Endodermal cell (in vitro differentiated cells): ENCODE data around the gene ZNF576. TPM values are rescaled to one million over a fixed set of nuclear protein-coding genes. Genes with fewer than 3 reads are reported as not detected.
A peak's percentile ranks its signal among the peaks of the same experiment; 100 is the strongest.
"Not testable (repeated sequence)": the region's sequence is repeated elsewhere in the genome, so short reads cannot be mapped to it uniquely, and the experiment has no call there.

ENCODE experiments used
- DNase-seq: peaks from one replicate; pipeline ENCODE4 v3.0.0-alpha.2; 2017
- H3K27ac ChIP-seq: 2 replicates; pipeline ENCODE4 v1.5.1; 2013; ENCODE audit warnings: mild to moderate bottlenecking, low read depth, low read length, moderate library complexity
- H3K27me3 ChIP-seq: 2 replicates; pipeline ENCODE4 v1.6.1; 2013; ENCODE audit warnings: mild to moderate bottlenecking, low read length, moderate library complexity; ENCODE audit not compliant: insufficient read depth, control insufficient read depth, poor library complexity, severe bottlenecking
- H3K36me3 ChIP-seq: 2 replicates; pipeline ENCODE4 v1.7.0; 2013; ENCODE audit warnings: mild to moderate bottlenecking, low read length, moderate library complexity; ENCODE audit not compliant: control insufficient read depth, insufficient read depth
- H3K4me1 ChIP-seq: one replicate; pipeline ENCODE4 v1.7.0; 2013; ENCODE audit warnings: low read length; ENCODE audit not compliant: control insufficient read depth, insufficient read depth
- H3K4me3 ChIP-seq: 2 replicates; pipeline ENCODE4 v1.5.1; 2013; ENCODE audit warnings: mild to moderate bottlenecking, low read length, moderate library complexity
- H3K9ac ChIP-seq: 2 replicates; pipeline ENCODE4 v1.6.1; 2013; ENCODE audit warnings: mild to moderate bottlenecking, low read length, moderate library complexity; ENCODE audit not compliant: poor library complexity, severe bottlenecking; ENCODE audit errors: extremely low read depth
- H3K9me3 ChIP-seq: 2 replicates; pipeline ENCODE4 v1.6.1; 2013; ENCODE audit warnings: mild to moderate bottlenecking, low read length, moderate library complexity; ENCODE audit not compliant: control insufficient read depth
- H3K27ac Mint-ChIP-seq: 2 replicates; pipeline ENCODE4 v1.8.0; 2020; ENCODE audit warnings: mixed read lengths
- H3K27me3 Mint-ChIP-seq: 2 replicates; pipeline ENCODE4 v1.8.0; 2021; ENCODE audit warnings: mild to moderate bottlenecking, mixed read lengths; ENCODE audit not compliant: insufficient read depth
- H3K36me3 Mint-ChIP-seq: 2 replicates; pipeline ENCODE4 v1.8.0; 2020; ENCODE audit warnings: low read depth, mixed read lengths
- H3K4me1 Mint-ChIP-seq: 2 replicates; pipeline ENCODE4 v1.8.0; 2020; ENCODE audit warnings: mixed read lengths
- H3K4me3 Mint-ChIP-seq: 2 replicates; pipeline ENCODE4 v1.8.0; 2020; ENCODE audit warnings: mild to moderate bottlenecking, moderate library complexity, mixed read lengths
- H3K9me3 Mint-ChIP-seq: 2 replicates; pipeline ENCODE4 v1.8.0; 2020; ENCODE audit warnings: mild to moderate bottlenecking, mixed read lengths
- CTCF ChIP-seq: fragments of 200-600 bp; sonication (generic); conservative IDR thresholded peaks from 2 replicates; pipeline ENCODE4 v1.5.0; 2021; ENCODE audit warnings: antibody characterized with exemption, mild to moderate bottlenecking
- WGBS, 2 experiments: methylation state at CpG; one replicate each; pipeline versions ENCODE4 v1.1.5 to v1.1.7; 2013; ENCODE audit warnings: missing lambda C conversion rate in 2 of 2, mixed read lengths in 1 of 2; ENCODE audit not compliant: insufficient coverage in 1 of 2, insufficient read length in 1 of 2; 5-methylcytosine and 5-hydroxymethylcytosine counted together
- total RNA-seq, 2 donors: library from RNA; stranded (reverse); fragmentation: NEBNext Ultra II Directional in 1 of 2; extraction: Animal tissue kit (Norgen Biotek cat#: 25700) in 1 of 2; gene quantifications; 2 replicates in 1 of 2; 3 replicates in 1 of 2; pipeline ENCODE4 v1.2.1, GENCODE V29; 2021

The ZNF576 gene
- total RNA-seq, 2 donors from 2014 or later = 11.9 to 12.1 TPM

- no peak overlapping the region for H3K27ac Mint-ChIP-seq
These were observed 11.9 kb upstream of the ZNF576 start for GRCh38 chr19:43584484-43584883.

GRCh38 chr19:43586346-43586745 is 10.0 kb upstream of the ZNF576 start:
- Histone ChIP-seq H3K27ac (no peak overlapping the region), H3K9me3 (no peaks in the 10 kb centered on the region), H3K4me1 (no peaks in the 10 kb centered on the region), H3K27me3 (no peaks in the 10 kb centered on the region), H3K36me3 (peaks cover 40% of the 10 kb centered on the region), H3K4me3 (no peak overlapping the region), H3K9ac (no peak overlapping the region)
- 98 to 100% methylated on average over 2 of the region's 2 CpGs for WGBS, 2 experiments
- DNase-seq = no peak
- Mint-ChIP-seq H3K9me3 (no peaks in the 10 kb centered on the region), H3K27ac (no peak overlapping the region), H3K27me3 (no peaks in the 10 kb centered on the region), H3K36me3 (peaks cover 42% of the 10 kb centered on the region), H3K4me3 (no peak overlapping the region), H3K4me1 (peaks cover 7% of the 10 kb centered on the region)
- no peak for TF ChIP-seq CTCF

More at GRCh38 chr19:43584484-43584883, 11.9 kb upstream of the ZNF576 start:
- Histone ChIP-seq H3K27ac (no peak overlapping the region), H3K27me3 (no peaks in the 10 kb centered on the region), H3K9ac (no peak overlapping the region), H3K4me1 (no peaks in the 10 kb centered on the region), H3K9me3 (no peaks in the 10 kb centered on the region), H3K36me3 (peaks cover 22% of the 10 kb centered on the region), H3K4me3 (no peak overlapping the region)
- WGBS, 2 experiments = 83% methylated on average over 1 of the region's 1 CpG; no CpG with 5 or more reads in 1 of the 2 experiments
- Mint-ChIP-seq H3K4me1 (peaks cover 11% of the 10 kb centered on the region), H3K4me3 (no peak overlapping the region), H3K36me3 (peaks cover 28% of the 10 kb centered on the region), H3K27me3 (no peaks in the 10 kb centered on the region), H3K9me3 (no peaks in the 10 kb centered on the region)
- no peak for DNase-seq
- no peak for TF ChIP-seq CTCF

DNA sequence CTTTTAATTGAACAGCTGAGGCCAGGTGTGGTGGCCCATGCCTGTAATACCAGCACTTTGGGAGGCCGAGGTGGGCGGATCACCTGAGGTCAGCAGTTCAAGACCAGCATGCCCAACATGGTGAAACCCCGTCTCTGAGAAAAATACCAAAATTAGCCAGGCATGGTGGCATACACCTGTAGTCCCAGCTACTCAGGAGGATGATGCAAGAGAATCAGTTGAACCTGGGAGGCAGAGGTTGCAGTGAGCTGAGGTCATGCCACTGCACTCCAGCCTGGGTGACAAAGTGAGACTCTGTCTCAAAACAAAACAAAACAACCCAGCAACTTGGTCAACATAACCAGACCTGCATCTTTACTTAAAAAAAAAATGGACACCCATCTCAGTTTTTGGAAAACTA is 9.4 kb upstream of the ZNF576 start:
- not testable (repeated sequence) for H3K9ac ChIP-seq, DNase-seq, H3K4me1 ChIP-seq, H3K27ac Mint-ChIP-seq, H3K9me3 ChIP-seq, H3K4me3 ChIP-seq, H3K27me3 ChIP-seq, H3K4me1 Mint-ChIP-seq, H3K9me3 Mint-ChIP-seq, H3K27me3 Mint-ChIP-seq, H3K27ac ChIP-seq, H3K4me3 Mint-ChIP-seq
- H3K36me3 Mint-ChIP-seq = peaks cover 45% of the 10 kb centered on the region
- peaks cover 42% of the 10 kb centered on the region for H3K36me3 ChIP-seq
- 89 to 94% methylated on average over 1 to 3 of the region's 3 CpGs for WGBS, 2 experiments

DNA sequence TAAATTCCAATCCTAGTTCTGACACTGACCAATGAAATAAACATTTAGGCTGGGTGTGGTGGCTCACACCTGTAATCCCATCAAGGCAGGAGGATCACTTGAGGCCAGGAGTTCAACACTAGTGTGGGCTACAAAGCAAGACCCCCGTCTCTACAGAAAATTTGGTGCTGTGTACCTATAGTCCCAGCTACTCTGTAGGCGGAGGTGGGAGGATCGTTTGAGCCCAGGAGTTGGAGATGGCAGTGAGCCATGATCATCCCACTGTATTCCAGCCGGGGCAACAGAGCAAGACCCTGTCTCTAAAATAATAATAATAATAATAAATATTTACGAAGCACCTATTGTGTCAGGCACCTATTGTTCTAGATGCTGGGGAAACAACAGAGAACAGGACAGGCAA is 7.1 kb upstream of the ZNF576 start:
- 94 to 100% methylated on average over 1 to 4 of the region's 5 CpGs for WGBS, 2 experiments
- no peaks in the 10 kb centered on the region for H3K27me3 Mint-ChIP-seq
- no peak for TF ChIP-seq CTCF

More for the DNA sequence above, 7.1 kb upstream of the ZNF576 start:
- peak overlapping the region; percentile 29 for H3K27ac Mint-ChIP-seq
- no peak for DNase-seq
- Histone ChIP-seq H3K4me3 (no peak overlapping the region), H3K9ac (no peak overlapping the region), H3K36me3 (peaks cover 57% of the 10 kb centered on the region), H3K27me3 (no peaks in the 10 kb centered on the region), H3K4me1 (no peaks in the 10 kb centered on the region), H3K9me3 (no peaks in the 10 kb centered on the region), H3K27ac (no peak overlapping the region)
- H3K4me1 Mint-ChIP-seq = peaks cover 8% of the 10 kb centered on the region
- H3K4me3 Mint-ChIP-seq = no peak overlapping the region
- no peaks in the 10 kb centered on the region for H3K9me3 Mint-ChIP-seq
- peaks cover 59% of the 10 kb centered on the region for H3K36me3 Mint-ChIP-seq
